GM12873 (cell line): ENCODE data around the gene SPTB.

Experiments used
- CTCF ChIP-seq: IDR thresholded peaks from 2 replicates; pipeline ENCODE4 v1.5.1; 2012; ENCODE audit warnings: low read depth, mild to moderate bottlenecking, moderate library complexity, low read length, control low read depth; ENCODE audit not compliant: insufficient read depth; ENCODE audit errors: missing control alignments

The SPTB gene

DNA sequence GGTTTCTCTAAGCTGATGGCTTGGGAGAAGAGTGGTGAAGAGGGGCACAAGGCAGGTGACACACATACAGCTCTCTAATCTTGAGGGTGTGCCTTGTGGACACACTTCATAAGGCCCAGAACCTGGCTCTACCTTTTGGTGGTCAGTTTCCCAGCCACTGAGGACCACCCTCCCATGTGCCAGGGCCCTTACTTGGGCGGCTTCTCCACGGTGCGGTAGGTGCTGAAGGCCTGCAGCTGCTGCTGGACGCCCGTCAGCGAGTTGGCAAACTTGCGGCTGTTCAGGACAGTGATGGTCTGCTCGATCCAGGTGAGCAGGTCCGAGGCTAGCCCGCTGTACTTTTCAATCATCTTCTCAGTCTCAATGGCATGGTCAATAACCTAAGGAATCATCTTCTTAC, 80.2 kb downstream of the SPTB start:
- no peak for TF ChIP-seq CTCF

- no peak for TF ChIP-seq CTCF
These were observed 83.3 kb downstream of the SPTB start for GRCh38 chr14:64796369-64796768.

- no peak for TF ChIP-seq CTCF
These were observed 83.8 kb downstream of the SPTB start for GRCh38 chr14:64795921-64796320.

GRCh38 chr14:64795211-64795610, 84.5 kb downstream of the SPTB start:
- no peak for TF ChIP-seq CTCF

DNA sequence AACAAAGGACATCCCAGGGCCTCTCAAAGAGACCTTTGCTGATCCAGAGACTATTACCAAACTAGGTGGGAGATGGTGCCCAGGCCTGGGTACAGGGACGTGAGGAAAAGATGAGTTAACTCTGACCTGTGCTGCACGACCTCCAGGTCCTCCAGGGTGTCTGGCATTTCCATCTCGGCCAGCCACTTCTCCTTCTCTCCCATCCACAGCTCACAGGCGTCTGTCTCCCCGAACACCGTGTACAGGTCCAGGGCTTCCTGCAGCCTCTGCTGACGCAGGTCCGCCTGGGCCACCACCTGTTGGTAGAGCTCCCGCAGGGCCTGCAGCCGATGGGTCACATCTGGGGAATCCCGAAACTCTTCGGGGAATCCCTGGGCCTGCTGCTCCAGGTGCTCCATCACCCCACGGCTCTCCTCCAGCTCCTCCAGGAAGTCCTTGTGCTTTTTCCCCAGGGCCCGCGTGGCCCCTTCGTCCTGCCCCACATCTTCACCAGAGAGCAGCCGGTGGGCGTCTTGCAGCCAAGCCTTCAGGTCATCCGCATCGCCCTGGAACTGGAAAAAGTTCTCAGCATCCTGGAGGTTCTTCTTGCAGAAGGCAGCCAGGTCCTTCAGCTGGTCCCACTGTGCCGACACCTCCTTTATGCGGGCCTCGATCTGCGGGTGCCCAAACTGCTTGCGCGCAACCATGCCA, 86.7 kb downstream of the SPTB start:
- no peak for TF ChIP-seq CTCF

DNA sequence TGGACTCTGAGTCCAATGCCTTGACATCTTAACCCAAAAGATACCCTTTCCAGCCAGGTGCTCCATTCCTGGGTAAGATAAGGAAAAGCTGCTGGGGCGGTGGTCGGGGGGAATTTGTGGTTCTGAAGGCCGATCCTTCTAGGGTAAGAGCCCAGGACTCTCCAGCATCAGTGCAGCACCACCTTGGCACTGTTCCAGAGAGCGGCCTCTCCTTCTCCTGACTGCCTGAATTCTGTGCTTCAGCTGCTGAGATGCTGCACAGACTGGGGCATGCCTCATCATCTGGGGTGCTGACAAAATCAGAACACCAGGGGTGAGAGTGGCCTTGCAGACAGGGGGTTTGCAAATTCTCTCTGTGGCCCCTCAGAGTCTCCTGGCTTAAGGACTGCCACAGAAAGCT, 87.5 kb downstream of the SPTB start:
- TF ChIP-seq CTCF: no peak

DNA sequence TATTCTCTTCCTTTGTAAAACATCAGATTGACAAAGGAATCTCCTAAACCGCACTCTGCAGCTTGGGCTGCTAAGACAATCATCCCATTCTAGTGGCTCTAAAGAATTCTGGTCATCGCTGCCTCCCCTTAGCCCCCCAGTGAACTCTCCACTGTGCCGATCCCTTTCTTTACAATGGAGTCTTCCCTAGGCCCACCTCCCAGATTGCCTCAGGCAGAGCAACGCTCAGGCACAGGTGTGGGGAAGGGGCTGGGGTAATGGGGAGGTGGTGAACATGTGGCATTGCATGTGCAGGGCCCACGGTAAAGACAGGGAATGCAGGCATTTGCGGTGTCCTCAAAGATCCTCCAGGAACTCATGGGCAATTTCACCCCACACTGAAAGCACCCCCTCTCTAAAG, 89.2 kb downstream of the SPTB start:
- TF ChIP-seq CTCF: no peak
